Aorta (tissue), 5 donors: ENCODE measurements around the gene RAB35. TPM values are rescaled to one million over a fixed set of nuclear protein-coding genes. Genes with fewer than 3 reads are reported as not detected.

ENCODE experiments used
- ATAC-seq: fragments of 200-7000 bp; cut with Tn5 transposase; one replicate; pipeline ENCODE4 v1.9.1; 2022; ENCODE audit warnings: moderate library complexity; ENCODE audit not compliant: low FRiP score
- DNase-seq, 2 donors: peaks; one replicate each; pipeline ENCODE4 v3.0.0-alpha.2; 2020
- H3K27ac ChIP-seq, 2 donors: one replicate each; pipeline ENCODE4 v1.5.1; 2013; ENCODE audit warnings: low read length in 2 of 2, mild to moderate bottlenecking in 2 of 2, moderate library complexity in 2 of 2, control low read depth in 1 of 2, inconsistent platforms in 1 of 2, low read depth in 1 of 2
- H3K27me3 ChIP-seq, 2 donors: one replicate each; pipeline ENCODE4 v1.6.1; 2013; ENCODE audit warnings: control low read depth in 1 of 2, low read length in 1 of 2, mild to moderate bottlenecking in 1 of 2, moderate library complexity in 1 of 2; ENCODE audit not compliant: insufficient read depth in 2 of 2, control insufficient read depth in 1 of 2
- H3K36me3 ChIP-seq, 2 donors: one replicate each; pipeline ENCODE4 v1.6.1; 2013; ENCODE audit warnings: control low read depth in 1 of 2, low read length in 1 of 2, mild to moderate bottlenecking in 1 of 2; ENCODE audit not compliant: insufficient read depth in 2 of 2, control insufficient read depth in 1 of 2
- H3K4me1 ChIP-seq, 2 donors: one replicate each; pipeline ENCODE4 v1.6.1; 2013; ENCODE audit warnings: low read length in 2 of 2, control low read depth in 1 of 2, mild to moderate bottlenecking in 1 of 2, moderate library complexity in 1 of 2; ENCODE audit not compliant: insufficient read depth in 2 of 2, control insufficient read depth in 1 of 2
- H3K4me3 ChIP-seq, 2 donors: one replicate each; pipeline ENCODE4 v1.5.1; 2013; ENCODE audit warnings: low read length in 2 of 2, control low read depth in 1 of 2, mild to moderate bottlenecking in 1 of 2
- H3K9me3 ChIP-seq: one replicate; pipeline ENCODE4 v1.6.1; 2013; ENCODE audit warnings: mild to moderate bottlenecking, low read length; ENCODE audit not compliant: control insufficient read depth
- WGBS, 2 donors: extraction: QIAGEN DNeasy Blood & Tissue Kit; methylation state at CpG; one replicate each; pipeline ENCODE4 v1.1.7; 2013; 5-methylcytosine and 5-hydroxymethylcytosine counted together
- intact Hi-C, 2 donors: fragments of 100-400 bp; cut with DNase I; formaldehyde crosslinking; loops; one replicate each; pipeline versions ENCODE4 v1.14.2 to v1.15.0; 2022
- polyA plus RNA-seq, 2 donors: library from polyadenylated mRNA; stranded (reverse); fragments of 200-250 nt; gene quantifications; one replicate each; pipeline ENCODE4 v1.2.3, GENCODE V29; 2013
- total RNA-seq, 2 donors: library from RNA; stranded (reverse); fragmentation: NEBNext Ultra II Directional; extraction: Animal tissue kit (Norgen Biotek cat#: 25700); gene quantifications; one replicate each; pipeline ENCODE4 v1.2.1, GENCODE V29; 2021
- donor health status: healthy with polysubstance abuse.
- donor health status: Bipolar disorder and iron deficiency.
- donor health status: DM: no; HTN: no; CAD: no.
- donor health status: DM: no; HTN: no; CAD: no.
- donor health status: DM: yes; HTN: yes; CAD: no.

Gene RAB35
- total and polyA plus RNA-seq, 4 donors, result 15.7 to 52.6 (median 35.5) TPM

- Histone ChIP-seq H3K9me3 (no peaks in the 10 kb centered on the region), H3K4me3 (no peak overlapping the region), H3K36me3 (no peaks in the 10 kb centered on the region), H3K27me3 (no peaks in the 10 kb centered on the region), H3K4me1 (no peaks in the 10 kb centered on the region), H3K27ac (no peak overlapping the region)
- DNase-seq (no peak), ATAC-seq (no peak)
- intact Hi-C loops, result no loop called here
- 77 to 83% methylated on average over 2 of the region's 2 CpGs for WGBS, 2 donors
Measured at GRCh38 chr12:120089796-120090195, 26.8 kb downstream of the RAB35 start.

GRCh38 chr12:120089105-120089504, 27.4 kb downstream of the RAB35 start:
- WGBS, 2 donors, result 23 to 24% methylated on average over 8 of the region's 8 CpGs

DNA sequence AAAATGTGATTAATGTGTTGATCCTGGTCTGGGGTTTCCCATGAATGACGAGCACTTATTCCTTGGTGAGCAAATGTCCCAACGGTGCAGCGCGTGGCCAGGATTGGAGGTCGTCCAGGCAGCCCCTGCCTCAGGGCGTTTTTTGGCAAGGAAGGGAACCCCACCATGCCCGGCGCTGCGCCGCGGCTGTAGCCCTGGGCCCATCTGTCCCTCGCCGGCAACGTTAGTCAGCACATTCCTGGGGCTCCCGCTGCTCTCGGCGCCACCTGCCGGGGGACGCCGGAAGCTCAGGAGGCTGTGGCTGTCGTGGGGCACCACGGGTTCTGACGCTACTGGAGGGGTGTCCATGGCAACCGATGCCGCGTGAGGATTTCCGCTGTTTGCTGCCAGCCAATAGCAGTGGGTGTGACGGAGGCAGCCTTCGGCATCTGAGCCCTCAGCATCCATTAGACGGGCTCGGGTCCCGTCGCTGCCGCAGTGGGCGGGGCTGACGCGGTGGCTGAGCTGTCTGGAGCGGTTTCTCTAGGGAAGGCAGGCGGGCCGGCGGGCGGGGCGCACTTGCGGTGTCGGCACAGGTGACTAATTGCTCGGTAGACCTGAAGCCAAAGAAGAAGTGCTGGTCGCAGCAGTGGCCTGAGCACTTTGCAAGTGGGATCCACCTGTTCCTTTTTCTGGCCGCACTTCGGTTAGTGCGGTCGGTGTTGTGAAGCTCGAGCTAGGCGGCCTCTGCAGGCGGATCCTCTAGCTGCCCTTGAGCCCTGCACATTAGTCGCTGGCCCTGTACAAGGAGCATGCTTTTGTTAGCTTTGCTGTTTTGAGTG, 29.5 kb downstream of the RAB35 start:
- no peaks in the 10 kb centered on the region for H3K27me3 ChIP-seq
- H3K4me3 ChIP-seq, result peak overlapping the region; percentile 17 to 54
- WGBS, 2 donors, result 1% methylated on average over 55 of the region's 55 CpGs
- no peaks in the 10 kb centered on the region for H3K4me1 ChIP-seq
- ATAC-seq, result peak; percentile 98
- H3K36me3 ChIP-seq, result no peaks in the 10 kb centered on the region
- intact Hi-C loops, result no loop called here
- H3K27ac ChIP-seq, result peak overlapping the region in 1 of 2 donors; percentile 65
- peak; percentile 99 for DNase-seq
- no peaks in the 10 kb centered on the region for H3K9me3 ChIP-seq

More at GRCh38 chr12:120089105-120089504, 27.4 kb downstream of the RAB35 start:
- Histone ChIP-seq H3K4me3 (no peak overlapping the region), H3K4me1 (no peaks in the 10 kb centered on the region), H3K36me3 (no peaks in the 10 kb centered on the region), H3K9me3 (no peaks in the 10 kb centered on the region), H3K27ac (no peak overlapping the region), H3K27me3 (no peaks in the 10 kb centered on the region)
- peak in 1 of 2 donors; percentile 39 for DNase-seq
- no peak for ATAC-seq
- intact Hi-C loops, result no loop called here

GRCh38 chr12:120085920-120086645, 30.5 kb downstream of the RAB35 start:
- DNase-seq (peak in 1 of 2 donors; percentile 5), ATAC-seq (no peak)
- Histone ChIP-seq H3K27ac (no peak overlapping the region), H3K4me1 (no peaks in the 10 kb centered on the region), H3K9me3 (no peaks in the 10 kb centered on the region), H3K27me3 (no peaks in the 10 kb centered on the region), H3K4me3 (no peak overlapping the region), H3K36me3 (no peaks in the 10 kb centered on the region)
- WGBS, 2 donors, result 49 to 54% methylated on average over 6 of the region's 6 CpGs
- intact Hi-C loops, result no loop called here

GRCh38 chr12:120081641-120082040, 34.9 kb downstream of the RAB35 start:
- Histone ChIP-seq H3K9me3 (no peaks in the 10 kb centered on the region), H3K36me3 (no peaks in the 10 kb centered on the region), H3K4me1 (no peaks in the 10 kb centered on the region), H3K27ac (no peak overlapping the region), H3K4me3 (no peak overlapping the region), H3K27me3 (no peaks in the 10 kb centered on the region)
- no peak for DNase-seq
- ATAC-seq, result no peak
- WGBS, 2 donors, result 95 to 98% methylated on average over 2 of the region's 2 CpGs
- intact Hi-C loops, result no loop called here

DNA sequence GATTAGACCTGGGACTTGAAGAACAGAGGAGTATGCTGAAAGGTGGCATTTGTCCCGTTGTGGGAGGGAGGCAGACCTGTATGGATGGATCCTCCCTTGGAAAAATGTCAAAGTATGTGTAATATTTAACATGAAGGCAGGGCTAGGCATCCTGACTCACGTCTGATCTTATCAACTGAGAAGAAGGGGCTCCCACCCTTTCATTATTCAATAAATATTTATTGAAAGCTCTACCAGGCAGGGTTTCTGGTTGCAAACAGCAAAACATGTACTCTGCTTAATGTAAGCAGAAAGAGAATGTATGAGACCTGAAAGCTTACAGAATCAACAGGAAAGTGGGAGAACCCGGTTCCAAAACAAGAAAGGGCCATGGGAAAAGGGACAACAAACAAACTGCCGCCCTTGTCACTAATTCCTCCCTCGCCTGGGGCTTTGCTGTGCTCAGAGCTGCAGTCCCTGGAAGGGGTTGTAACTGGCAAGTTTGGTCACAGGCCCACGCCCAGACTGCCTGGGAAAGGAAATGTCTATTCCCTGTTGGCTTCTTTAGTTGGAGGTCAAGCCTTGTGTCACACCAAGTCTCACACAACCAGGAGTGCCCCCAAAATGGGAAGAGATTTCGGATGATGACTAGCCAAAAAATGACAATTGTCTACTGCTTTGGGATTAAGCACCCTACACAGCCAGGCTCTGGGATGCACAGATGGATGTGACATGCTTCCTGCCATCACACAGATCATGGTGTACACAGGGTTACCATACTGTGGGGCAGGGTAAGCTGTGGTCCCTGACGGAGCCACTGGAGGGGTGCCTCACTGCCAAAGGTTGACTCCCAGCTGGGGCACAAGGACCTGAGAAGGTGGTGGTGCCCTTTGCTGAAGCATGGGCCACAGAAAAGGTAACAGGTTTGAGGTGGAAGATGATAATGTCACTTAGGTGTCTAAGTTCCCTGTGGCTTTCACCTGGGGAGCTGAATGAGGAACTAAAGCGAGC, 36.8 kb downstream of the RAB35 start:
- intact Hi-C loops, result no loop called here
- DNase-seq, result peak in 1 of 2 donors; percentile 40
- Histone ChIP-seq H3K4me1 (no peaks in the 10 kb centered on the region), H3K36me3 (no peaks in the 10 kb centered on the region), H3K27me3 (no peaks in the 10 kb centered on the region), H3K4me3 (no peak overlapping the region), H3K9me3 (no peaks in the 10 kb centered on the region), H3K27ac (no peak overlapping the region)
- ATAC-seq, result no peak
- WGBS, 2 donors, result 62 to 65% methylated on average over 9 of the region's 9 CpGs

GRCh38 chr12:120078868-120079267, 37.7 kb downstream of the RAB35 start:
- DNase-seq, result peak in 1 of 2 donors; percentile 36
- Histone ChIP-seq H3K9me3 (no peaks in the 10 kb centered on the region), H3K27me3 (no peaks in the 10 kb centered on the region), H3K4me1 (no peaks in the 10 kb centered on the region), H3K27ac (no peak overlapping the region), H3K36me3 (no peaks in the 10 kb centered on the region), H3K4me3 (no peak overlapping the region)
- no peak for ATAC-seq
- intact Hi-C loops, result no loop called here
- WGBS, 2 donors, result 79 to 84% methylated on average over 5 of the region's 5 CpGs

GRCh38 chr12:120077260-120077659, 39.3 kb downstream of the RAB35 start:
- 91 to 92% methylated on average over 6 of the region's 6 CpGs for WGBS, 2 donors
- DNase-seq, result peak in 1 of 2 donors; percentile 51
- no peaks in the 10 kb centered on the region for H3K27me3 ChIP-seq

More at GRCh38 chr12:120077260-120077659, 39.3 kb downstream of the RAB35 start:
- Histone ChIP-seq H3K4me1 (no peaks in the 10 kb centered on the region), H3K36me3 (no peaks in the 10 kb centered on the region), H3K9me3 (no peaks in the 10 kb centered on the region), H3K27ac (no peak overlapping the region), H3K4me3 (no peak overlapping the region)
- intact Hi-C loops, result no loop called here
- ATAC-seq, result no peak
